ENCODE data around the gene FGF4.

GRCh38 chr11:69797156-69797555, 22.0 kb upstream of the FGF4 start:
- TF ChIP-seq CTCF (conservative IDR thresholded peaks at IDR 0.05; ENCODE audit: low read length) (no peak), EZH2phosphoT487 (IDR thresholded peaks at IDR 0.05; ENCODE audit: borderline replicate concordance) (no peak)

All from Loucy (cell line).